ENCODE data around the gene SGMS2.

- TF ChIP-seq CTCF (IDR thresholded peaks at IDR 0.05) (no peak), FOXJ3 (CRISPR knock-in tag; IDR thresholded peaks at IDR 0.05; ENCODE audit: borderline replicate concordance) (no peak), RORB (CRISPR knock-in tag; IDR thresholded peaks at IDR 0.05) (no peak), SMAD3 (CRISPR knock-in tag; IDR thresholded peaks at IDR 0.05; ENCODE audit: borderline replicate concordance) (no peak), TP53 (CRISPR knock-in tag; IDR thresholded peaks at IDR 0.05) (no peak), TEAD4 (CRISPR knock-in tag; IDR thresholded peaks at IDR 0.05) (no peak), GTF2I (CRISPR knock-in tag; conservative IDR thresholded peaks at IDR 0.05) (no peak), NFE2L1 (CRISPR knock-in tag; IDR thresholded peaks at IDR 0.05) (no peak), NR1H2 (CRISPR knock-in tag; IDR thresholded peaks at IDR 0.05) (no peak), ZNF232 (CRISPR knock-in tag; IDR thresholded peaks at IDR 0.05) (no peak), ZNF121 (CRISPR knock-in tag; IDR thresholded peaks at IDR 0.05) (no peak)
- TF ChIP-seq, protein P1, sequence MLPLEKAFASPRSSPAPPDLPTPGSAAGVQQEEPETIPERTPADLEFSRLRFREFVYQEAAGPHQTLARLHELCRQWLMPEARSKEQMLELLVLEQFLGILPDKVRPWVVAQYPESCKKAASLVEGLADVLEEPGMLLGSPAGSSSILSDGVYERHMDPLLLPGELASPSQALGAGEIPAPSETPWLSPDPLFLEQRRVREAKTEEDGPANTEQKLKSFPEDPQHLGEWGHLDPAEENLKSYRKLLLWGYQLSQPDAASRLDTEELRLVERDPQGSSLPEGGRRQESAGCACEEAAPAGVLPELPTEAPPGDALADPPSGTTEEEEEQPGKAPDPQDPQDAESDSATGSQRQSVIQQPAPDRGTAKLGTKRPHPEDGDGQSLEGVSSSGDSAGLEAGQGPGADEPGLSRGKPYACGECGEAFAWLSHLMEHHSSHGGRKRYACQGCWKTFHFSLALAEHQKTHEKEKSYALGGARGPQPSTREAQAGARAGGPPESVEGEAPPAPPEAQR (CRISPR knock-in tag; IDR thresholded peaks at IDR 0.05) = no peak
Observed at GRCh38 chr4:107854356-107855022, 29.8 kb downstream of the SGMS2 start.
